HG03571 (cell line): ENCODE data around the gene WDR62.
A peak's percentile ranks its signal among the peaks of the same experiment; 100 is the strongest.

Experiments
- ATAC-seq: cut with Tn5 transposase; IDR thresholded peaks from one replicate; pipeline ENCODE4 v1.9.1; 2021; ENCODE audit not compliant: unreplicated experiment

The WDR62 gene

GRCh38 chr19:36139473-36140303, 85.0 kb downstream of the WDR62 start, which contains the start of gene CAPNS1:
CAPNS1 (plus strand) TSS chr19:36140066; CDS start chr19:36141012, 946 bp downstream.
- peak; percentile 70 for ATAC-seq

- no peak for ATAC-seq
These were observed 85.8 kb downstream of the WDR62 start for GRCh38 chr19:36140304-36141038.

- peak; percentile 45 for ATAC-seq
These were observed 86.6 kb downstream of the WDR62 start for GRCh38 chr19:36141039-36141927.

GRCh38 chr19:36142046-36142445, 87.3 kb downstream of the WDR62 start:
- ATAC-seq: no peak

- ATAC-seq: no peak
These were observed 87.8 kb downstream of the WDR62 start for GRCh38 chr19:36142496-36142895.

- no peak for ATAC-seq
These were observed 89.9 kb downstream of the WDR62 start for GRCh38 chr19:36144624-36145023.

GRCh38 chr19:36149673-36150406, 95.1 kb downstream of the WDR62 start:
- ATAC-seq: no peak

GRCh38 chr19:36150586-36150985, 95.9 kb downstream of the WDR62 start:
- ATAC-seq: no peak

- ATAC-seq: no peak
These were observed 96.7 kb downstream of the WDR62 start for GRCh38 chr19:36151144-36152018.

GRCh38 chr19:36152019-36152351, 97.3 kb downstream of the WDR62 start:
- ATAC-seq: no peak

GRCh38 chr19:36152352-36153091, 97.8 kb downstream of the WDR62 start, which contains the start of gene COX7A1:
COX7A1 (minus strand) TSS chr19:36152447; CDS start chr19:36152407, 40 bp downstream.
- no peak for ATAC-seq

- ATAC-seq: no peak
These were observed 98.4 kb downstream of the WDR62 start for GRCh38 chr19:36153126-36153525.
